BE2C (cell line): Measurements from ENCODE around the gene MAMDC2.

Experiments
- DNase-seq: peaks from one replicate; pipeline ENCODE4 v3.0.0-alpha.2; 2020
- H3K27me3 ChIP-seq: fragments of 250-450 bp; sonication (Bioruptor Pico); 2 replicates; pipeline ENCODE4 v1.5.1; 2020; ENCODE audit warnings: mild to moderate bottlenecking
- H3K36me3 ChIP-seq: fragments of 250-450 bp; sonication (Bioruptor Pico); 2 replicates; pipeline ENCODE4 v1.5.1; 2020; ENCODE audit warnings: mild to moderate bottlenecking
- H3K4me1 ChIP-seq: fragments of 250-450 bp; sonication (Bioruptor Pico); 2 replicates; pipeline ENCODE4 v1.5.1; 2020
- H3K4me3 ChIP-seq: 2 replicates; pipeline ENCODE4 v1.5.1; 2011; ENCODE audit warnings: low read depth, low read length
- H3K9me3 ChIP-seq: fragments of 250-450 bp; sonication (Bioruptor Pico); 2 replicates; pipeline ENCODE4 v1.5.1; 2020
- CTCF ChIP-seq: IDR thresholded peaks from 2 replicates; pipeline ENCODE4 v1.5.1; 2012; ENCODE audit warnings: mild to moderate bottlenecking, low read depth, low read length

Gene MAMDC2

GRCh38 chr9:70145981-70146380 lies 102.3 kb downstream of the MAMDC2 start:
- DNase-seq = no peak
- Histone ChIP-seq H3K27me3 (no peaks in the 10 kb centered on the region), H3K4me1 (no peaks in the 10 kb centered on the region), H3K36me3 (no peaks in the 10 kb centered on the region), H3K9me3 (no peaks in the 10 kb centered on the region), H3K4me3 (no peak overlapping the region)
- TF ChIP-seq CTCF = no peak

GRCh38 chr9:70147196-70147595 lies 103.5 kb downstream of the MAMDC2 start:
- TF ChIP-seq CTCF = no peak
- DNase-seq = no peak
- Histone ChIP-seq H3K36me3 (no peaks in the 10 kb centered on the region), H3K9me3 (no peaks in the 10 kb centered on the region), H3K4me1 (no peaks in the 10 kb centered on the region), H3K27me3 (no peaks in the 10 kb centered on the region), H3K4me3 (no peak overlapping the region)

GRCh38 chr9:70147651-70148050 lies 104.0 kb downstream of the MAMDC2 start:
- TF ChIP-seq CTCF = no peak
- no peak for DNase-seq
- H3K9me3 ChIP-seq = no peaks in the 10 kb centered on the region

GRCh38 chr9:70152350-70152749 lies 108.7 kb downstream of the MAMDC2 start:
- Histone ChIP-seq H3K36me3 (no peaks in the 10 kb centered on the region), H3K4me1 (no peaks in the 10 kb centered on the region), H3K9me3 (no peaks in the 10 kb centered on the region), H3K27me3 (no peaks in the 10 kb centered on the region), H3K4me3 (no peak overlapping the region)
- TF ChIP-seq CTCF = no peak
- no peak for DNase-seq

More at GRCh38 chr9:70147651-70148050, 104.0 kb downstream of the MAMDC2 start:
- no peaks in the 10 kb centered on the region for H3K36me3 ChIP-seq
- H3K4me3 ChIP-seq = no peak overlapping the region
- no peaks in the 10 kb centered on the region for H3K4me1 ChIP-seq
- H3K27me3 ChIP-seq = no peaks in the 10 kb centered on the region

- Histone ChIP-seq H3K4me1 (no peaks in the 10 kb centered on the region), H3K9me3 (no peaks in the 10 kb centered on the region), H3K4me3 (no peak overlapping the region), H3K36me3 (no peaks in the 10 kb centered on the region), H3K27me3 (no peaks in the 10 kb centered on the region)
- no peak for DNase-seq
- no peak for TF ChIP-seq CTCF
These were observed 113.1 kb downstream of the MAMDC2 start for GRCh38 chr9:70156729-70157128.

- TF ChIP-seq CTCF = no peak
- Histone ChIP-seq H3K4me1 (no peaks in the 10 kb centered on the region), H3K9me3 (no peaks in the 10 kb centered on the region), H3K4me3 (no peak overlapping the region), H3K36me3 (no peaks in the 10 kb centered on the region), H3K27me3 (no peaks in the 10 kb centered on the region)
- DNase-seq = no peak
These were observed 116.0 kb downstream of the MAMDC2 start for GRCh38 chr9:70159630-70160029.
